H1 (cell line): Measurements from ENCODE around the gene FASN. TPM values are rescaled to one million over a fixed set of nuclear protein-coding genes. Genes with fewer than 3 reads are reported as not detected.

Experiments
- ATF3 ChIP-seq: IDR thresholded peaks from 2 replicates; pipeline ENCODE4 v1.6.1; 2011; ENCODE audit warnings: low read depth, mild to moderate bottlenecking, low read length; ENCODE audit not compliant: insufficient read depth
- CEBPB ChIP-seq: IDR thresholded peaks from 2 replicates; pipeline ENCODE4 v1.6.1; 2012; ENCODE audit warnings: low read depth, low read length
- CHD1 ChIP-seq: IDR thresholded peaks from 2 replicates; pipeline ENCODE4 v1.6.1; 2012; ENCODE audit warnings: low read depth, low read length, improper control_type of control experiment
- EP300 ChIP-seq, 2 experiments: IDR thresholded peaks; 1 replicate in 1 of 2; 2 replicates in 1 of 2; pipeline ENCODE4 v1.6.1; 2011 to 2012; ENCODE audit warnings: low read depth in 2 of 2, low read length in 2 of 2, mild to moderate bottlenecking in 2 of 2, borderline replicate concordance in 1 of 2, inconsistent platforms in 1 of 2, moderate library complexity in 1 of 2
- JUN ChIP-seq: IDR thresholded peaks from 2 replicates; pipeline ENCODE4 v1.6.1; 2011; ENCODE audit warnings: low read depth, mild to moderate bottlenecking, improper control_type of control experiment, low read length
- NRF1 ChIP-seq: IDR thresholded peaks from 2 replicates; pipeline ENCODE4 v1.6.1; 2011; ENCODE audit warnings: mild to moderate bottlenecking, low read depth, low read length, improper control_type of control experiment
- SUZ12 ChIP-seq: fragments of 200-600 bp; sonication (generic); IDR thresholded peaks from 2 replicates; pipeline ENCODE4 v1.6.1; 2012; ENCODE audit warnings: mild to moderate bottlenecking, inconsistent platforms, low read length, moderate library complexity, mixed read lengths
- USF2 ChIP-seq: IDR thresholded peaks from 2 replicates; pipeline ENCODE4 v1.6.1; 2011; ENCODE audit warnings: low read length, improper control_type of control experiment
- YY1 ChIP-seq: IDR thresholded peaks from 2 replicates; pipeline ENCODE4 v1.6.1; 2011; ENCODE audit warnings: low read depth, mild to moderate bottlenecking, low read length
- polyA plus RNA-seq, 7 experiments: library from polyadenylated mRNA; depleted of rRNA in 3 of 7; stranded (reverse) in 5 of 7; unstranded in 2 of 7; fragments of >200 nt in 5 of 7; fragments of 200-250 nt in 2 of 7; gene quantifications; 1 replicate in 5 of 7; 2 replicates in 1 of 7; 4 replicates in 1 of 7; pipeline versions ENCODE4 v1.2.1 to v1.2.3, GENCODE V29; 2011 to 2013; ENCODE audit warnings: missing spikeins in 2 of 7, mixed read lengths in 2 of 7
- total RNA-seq: library from RNA; stranded (reverse); fragmentation: NEBNext Ultra II Directional; extraction: Animal tissue kit (Norgen Biotek cat#: 25700); gene quantifications from 2 replicates; pipeline ENCODE4 v1.2.1, GENCODE V29; 2021

Gene FASN
- total and polyA plus RNA-seq, 2 of the 8 experiments (the other 6 are each of a cell fraction or from before 2014, with no cell fraction given): 143 to 561 TPM

- no peak for TF ChIP-seq USF2
- TF ChIP-seq CEBPB: no peak
- TF ChIP-seq ATF3: no peak
- no peak for TF ChIP-seq NRF1
- no peak for TF ChIP-seq EP300 (IDR thresholded peaks at IDR 0.05; ENCODE audit: borderline replicate concordance in 1 of 2, low read depth in 2 of 2, low read length in 2 of 2)
- no peak for TF ChIP-seq CHD1
- TF ChIP-seq YY1: no peak
- no peak for TF ChIP-seq JUN
- TF ChIP-seq SUZ12: no peak
- TF ChIP-seq, all 59 proteins: peak for 0
Measured at GRCh38 chr17:82092094-82092586, 5.9 kb downstream of the FASN start (continued).
